Stimulated activated CD8-positive, alpha-beta memory T cell treated with anti-CD3 and anti-CD28 coated beads, Interleukin-4, amount 100 ng/mL, for 48 hours (primary cell): ENCODE data around the gene PRPF4.
"Not testable (repeated sequence)": the region's sequence is repeated elsewhere in the genome, so short reads cannot be mapped to it uniquely, and the experiment has no call there.

Experiments used
- DNase-seq: peaks from one replicate; pipeline ENCODE4 v3.0.0-alpha.2; 2020

Gene PRPF4

DNA sequence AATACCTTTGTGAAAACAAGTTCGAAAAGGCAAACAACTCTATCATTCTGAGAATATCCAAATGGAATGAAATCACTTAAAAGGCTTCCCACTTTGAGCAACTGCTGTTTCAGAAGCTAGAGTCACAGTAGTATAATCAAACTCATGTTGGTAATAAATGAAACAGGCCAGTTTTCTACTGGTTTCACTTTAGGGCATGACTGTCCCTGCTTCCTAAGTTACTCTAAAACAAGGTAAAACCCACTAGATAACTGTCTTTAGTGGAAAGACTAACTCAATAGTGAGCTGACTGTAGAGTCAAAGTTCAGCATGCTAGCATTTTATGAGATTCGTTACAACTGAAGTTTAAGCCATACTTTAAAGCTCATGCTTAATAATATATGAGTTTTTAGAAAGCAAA, 6.1 kb upstream of the PRPF4 start:
- DNase-seq: no peak

DNA sequence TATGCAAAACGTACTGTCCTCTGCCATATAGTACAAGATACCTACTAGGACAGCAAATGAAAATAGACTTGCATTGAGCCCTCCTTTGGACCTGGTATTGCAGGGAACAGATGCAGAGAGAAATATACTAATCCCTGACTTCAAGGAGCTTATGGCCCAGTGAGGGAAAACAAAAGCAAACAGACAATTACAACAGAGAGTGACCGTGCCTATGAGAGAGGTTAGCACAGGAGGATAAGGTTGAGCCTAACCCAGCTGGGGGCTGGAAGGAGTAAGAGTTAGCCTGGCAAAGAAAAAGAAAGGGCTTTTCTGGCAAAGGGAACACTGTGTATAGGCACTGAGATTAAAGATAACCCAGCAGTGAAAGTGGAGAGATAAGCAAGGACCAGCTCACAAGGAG, 5.6 kb upstream of the PRPF4 start:
- no peak for DNase-seq

DNA sequence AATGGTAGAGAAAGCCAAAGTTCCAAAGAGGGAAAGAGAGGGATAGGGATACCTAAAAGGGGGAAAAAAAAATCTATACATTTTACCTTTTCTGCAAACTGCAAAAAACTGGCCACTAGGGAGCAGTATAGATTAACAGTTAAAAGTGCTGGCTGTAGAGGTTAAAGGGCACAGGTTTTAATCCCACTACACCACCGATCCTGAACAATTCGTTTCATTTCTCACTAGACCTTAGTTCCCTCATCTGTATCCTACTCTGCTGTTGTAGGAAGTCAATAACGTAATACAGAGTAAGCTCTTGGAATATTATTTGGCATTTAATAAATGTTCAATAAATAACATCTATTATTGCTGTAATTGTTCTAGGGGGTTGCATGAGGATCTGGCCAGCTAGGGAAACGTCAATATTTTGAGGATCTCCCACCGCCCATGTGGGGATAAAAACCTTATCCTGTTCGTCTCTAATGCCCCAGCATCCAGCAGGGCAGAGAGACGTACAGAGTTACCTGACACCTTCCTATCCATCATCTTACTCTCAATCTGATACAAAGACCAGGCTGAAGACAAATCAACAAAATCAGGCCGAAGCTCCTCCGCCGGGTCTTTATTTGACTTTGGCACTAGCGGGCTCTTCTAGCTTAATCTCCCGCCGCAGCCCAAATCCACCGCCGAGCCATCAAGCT, 843 bp upstream of the PRPF4 start:
- no peak for DNase-seq

DNA sequence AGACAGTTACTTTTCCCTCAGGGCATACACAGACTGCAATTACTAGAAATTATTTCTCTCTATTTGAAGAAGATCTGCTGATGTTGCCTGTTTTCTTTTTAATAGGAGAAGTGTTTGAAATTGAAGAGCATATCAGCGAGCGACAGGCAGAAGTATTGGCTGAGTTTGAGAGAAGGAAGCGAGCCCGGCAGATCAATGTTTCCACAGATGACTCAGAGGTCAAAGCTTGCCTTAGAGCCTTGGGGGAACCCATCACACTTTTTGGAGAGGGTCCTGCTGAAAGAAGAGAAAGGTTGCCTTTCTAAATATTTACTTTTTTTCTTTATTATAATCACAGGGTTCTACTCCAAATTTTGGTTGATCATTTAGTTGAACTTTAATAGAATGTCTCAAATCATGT, 3.4 kb downstream of the PRPF4 start:
- no peak for DNase-seq

DNA sequence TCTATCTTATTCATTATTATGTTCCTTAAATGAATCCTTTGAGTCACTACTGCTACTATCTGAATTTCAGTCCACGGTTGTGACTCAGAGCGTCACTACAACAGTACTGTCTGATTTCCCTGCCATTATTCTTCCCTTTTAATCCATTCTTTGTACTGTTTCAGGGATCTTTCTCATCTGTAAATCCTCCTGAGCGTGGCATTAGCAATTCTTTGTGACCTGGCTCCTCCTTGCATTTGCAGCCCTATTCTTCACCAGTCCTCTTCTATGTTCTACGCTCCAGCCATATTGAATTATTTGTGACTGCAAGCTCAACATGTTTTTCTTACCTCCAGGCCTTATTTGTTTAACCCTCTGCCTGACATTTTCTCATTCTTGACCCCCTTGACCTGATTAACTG, 5.9 kb downstream of the PRPF4 start:
- no peak for DNase-seq

DNA sequence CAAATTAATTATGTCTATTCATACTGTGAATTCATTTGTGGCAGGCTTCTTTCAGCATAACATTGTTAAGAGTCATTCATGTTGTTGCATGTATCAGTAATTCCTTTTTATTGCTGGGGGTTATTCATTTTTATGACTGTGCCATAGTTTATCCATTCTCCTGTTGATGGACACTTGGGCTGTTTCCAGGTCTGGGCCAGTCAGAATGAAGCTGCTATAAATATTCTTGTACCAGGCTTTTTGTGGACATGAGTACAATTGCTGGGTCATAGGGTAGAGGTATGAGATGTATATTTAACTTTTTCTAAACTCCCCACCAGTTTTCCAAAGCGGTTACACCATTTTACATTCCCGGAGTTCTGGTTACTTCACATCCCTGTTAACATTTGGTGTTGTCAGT, 13.6 kb downstream of the PRPF4 start:
- no peak for DNase-seq

DNA sequence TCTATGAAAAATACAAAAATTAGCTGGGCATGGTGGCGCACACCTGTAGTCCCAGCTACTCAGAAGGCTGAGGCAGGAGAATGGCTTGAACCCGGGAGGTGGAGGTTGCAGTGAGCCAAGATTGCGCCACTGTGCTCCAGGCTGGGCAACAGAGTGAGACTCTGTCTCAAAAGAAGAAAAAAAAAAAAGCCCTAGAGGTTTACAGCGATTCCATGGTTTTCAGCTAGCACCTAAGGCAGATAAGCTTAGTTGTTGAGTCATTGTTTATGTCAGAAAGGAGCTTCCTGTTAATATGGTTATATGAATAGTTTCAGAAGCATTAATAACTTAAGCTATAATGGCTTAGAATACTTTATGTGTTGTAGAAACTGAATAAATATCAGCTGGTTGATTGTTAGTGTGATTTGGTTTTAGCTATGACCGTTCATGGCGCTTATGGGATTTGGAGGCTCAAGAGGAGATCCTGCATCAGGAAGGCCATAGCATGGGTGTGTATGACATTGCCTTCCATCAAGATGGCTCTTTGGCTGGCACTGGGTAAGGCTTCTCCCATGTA, 14.7 kb downstream of the PRPF4 start:
- DNase-seq: no peak

DNA sequence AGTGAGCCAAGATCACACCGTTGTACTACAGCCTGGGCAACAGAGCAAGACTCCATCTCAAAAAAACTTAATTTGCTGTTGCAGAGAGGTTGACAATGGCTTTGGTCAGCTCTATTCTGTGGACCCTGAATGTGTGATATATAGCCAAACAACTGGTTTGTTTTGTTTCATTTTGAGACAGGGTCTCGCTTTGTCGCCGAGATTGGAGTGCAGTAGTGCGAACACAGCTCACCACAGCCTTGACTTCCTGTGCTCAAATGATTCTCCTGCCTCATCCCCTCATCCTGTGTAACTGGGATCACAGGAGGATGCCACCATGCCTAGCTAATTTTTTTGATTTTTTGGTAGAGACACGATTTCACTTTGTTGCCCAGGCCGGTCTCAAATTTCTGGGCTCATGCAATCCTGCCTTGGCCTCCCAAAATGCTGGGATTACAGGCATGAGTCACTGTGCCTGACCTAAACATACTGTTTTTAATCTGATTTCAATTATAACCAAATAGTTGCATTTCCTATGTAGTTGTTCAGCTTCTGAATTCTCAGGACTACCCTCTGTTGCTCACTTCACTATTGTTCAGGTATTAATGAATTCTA, 17.9 kb downstream of the PRPF4 start:
- DNase-seq: no peak

DNA sequence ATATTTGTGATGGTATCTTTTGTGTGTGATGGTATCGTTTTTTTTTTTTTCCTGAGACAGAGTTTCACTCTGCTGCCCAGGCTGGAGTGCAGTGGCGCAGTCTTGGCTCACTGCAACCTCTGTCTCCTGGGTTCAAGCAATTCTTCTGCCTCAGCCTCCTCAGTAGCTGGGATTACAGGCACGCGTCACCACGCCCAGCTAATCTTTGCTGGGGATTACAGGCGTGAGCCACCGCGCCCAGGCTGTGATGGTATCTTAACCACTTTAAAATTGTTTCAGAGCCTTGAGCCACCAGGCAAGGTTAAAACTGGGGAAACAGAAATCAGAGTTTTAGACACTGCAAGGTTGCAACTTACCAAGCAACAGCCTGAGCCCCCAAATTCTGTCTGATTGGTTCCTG, 20.8 kb downstream of the PRPF4 start:
- DNase-seq: not testable (repeated sequence)

DNA sequence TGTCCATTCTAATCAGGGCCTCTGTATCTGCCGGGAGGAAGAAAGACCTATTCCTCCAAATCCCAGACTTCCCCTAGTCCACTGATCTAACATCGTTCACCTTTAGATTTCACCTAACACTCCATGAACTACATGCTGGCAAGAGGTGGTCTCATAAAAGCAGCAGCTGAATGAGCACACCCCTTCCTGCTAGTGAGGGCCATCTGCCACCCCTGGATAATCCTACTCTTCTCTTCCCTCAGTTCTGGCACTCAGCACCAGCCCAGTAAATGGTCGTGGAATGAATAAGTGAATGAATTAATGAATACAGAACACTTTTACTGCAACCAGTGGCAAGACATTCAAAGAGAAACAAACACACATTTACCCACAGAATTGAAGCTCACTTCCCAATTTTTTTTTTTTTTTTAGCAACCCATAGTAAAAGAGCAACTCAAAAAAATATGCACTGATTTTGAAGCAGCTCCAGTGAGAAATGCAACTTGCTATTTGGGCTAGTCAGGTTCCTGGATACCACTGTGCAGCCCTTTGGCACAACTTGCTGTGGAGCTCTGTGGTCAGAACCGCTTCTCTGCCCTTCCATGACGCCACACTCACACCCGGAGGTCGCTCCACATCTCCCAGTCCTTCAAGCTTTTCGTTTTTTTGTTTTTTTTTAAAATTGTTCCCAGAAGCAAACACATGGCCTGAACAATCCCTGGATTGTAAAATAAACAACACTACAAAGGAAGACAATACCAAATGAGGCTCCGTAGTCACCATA, 21.5 kb downstream of the PRPF4 start:
- DNase-seq: no peak

DNA sequence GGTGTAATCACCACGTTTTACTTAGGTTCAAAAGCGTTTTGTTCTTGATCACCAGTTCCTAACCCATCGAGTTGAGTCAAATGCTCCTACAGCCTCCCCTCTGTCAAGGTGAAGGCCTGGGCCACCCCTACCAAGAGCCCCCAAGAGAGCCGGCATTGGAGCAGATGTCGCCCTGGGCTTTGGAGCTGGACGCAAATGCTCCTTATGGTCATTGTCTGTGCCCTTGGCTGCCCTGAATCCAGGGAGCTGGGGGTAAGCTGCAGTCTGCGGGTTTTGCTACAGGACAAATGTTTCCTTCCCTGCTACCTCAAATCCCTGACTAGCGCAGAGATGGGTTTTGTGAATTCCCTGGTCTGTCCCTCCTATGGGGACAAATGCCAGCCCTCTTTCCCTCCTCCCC, 22.9 kb downstream of the PRPF4 start:
- no peak for DNase-seq

DNA sequence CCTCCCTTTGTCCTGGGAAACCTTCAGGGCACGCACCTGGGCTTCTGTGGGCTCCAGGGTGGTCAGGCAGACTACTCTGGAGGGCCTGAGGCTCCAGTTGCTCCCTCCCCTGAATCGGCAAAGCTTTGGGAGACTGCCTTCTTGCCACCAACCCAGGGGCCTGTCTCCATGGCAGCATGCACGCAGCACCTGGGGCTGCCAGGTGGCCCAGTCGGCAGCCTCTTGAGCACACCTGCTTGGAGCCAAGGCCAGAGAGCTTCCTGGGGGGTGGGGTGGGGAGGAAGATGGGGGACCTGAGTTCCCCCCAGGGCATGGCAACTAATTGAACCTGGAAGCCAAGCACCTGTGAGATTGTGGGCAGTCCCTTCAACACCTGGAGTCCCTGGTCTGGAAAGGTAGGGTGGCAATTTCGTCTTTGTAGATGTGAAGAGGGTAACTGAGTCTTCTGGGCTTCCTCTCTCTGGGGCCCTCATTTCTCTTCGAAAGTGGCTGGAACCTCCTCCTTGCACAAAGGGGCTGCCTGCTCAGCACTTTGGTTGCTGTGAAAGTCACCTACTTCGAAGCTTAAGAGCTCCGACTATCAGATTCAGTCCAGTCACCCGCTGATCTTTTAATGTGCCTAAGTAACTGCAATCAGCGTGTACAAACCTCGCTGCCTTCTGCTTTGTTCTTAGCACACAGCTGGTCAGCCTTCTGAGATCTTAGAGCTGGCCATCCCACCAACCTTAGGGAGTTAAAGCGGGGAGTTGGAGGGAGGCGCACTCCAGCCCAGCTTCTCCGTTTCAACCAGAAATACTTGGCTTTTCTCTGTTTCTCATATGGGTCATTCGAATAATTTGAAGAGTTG, 23.7 kb downstream of the PRPF4 start:
- DNase-seq: no peak

DNA sequence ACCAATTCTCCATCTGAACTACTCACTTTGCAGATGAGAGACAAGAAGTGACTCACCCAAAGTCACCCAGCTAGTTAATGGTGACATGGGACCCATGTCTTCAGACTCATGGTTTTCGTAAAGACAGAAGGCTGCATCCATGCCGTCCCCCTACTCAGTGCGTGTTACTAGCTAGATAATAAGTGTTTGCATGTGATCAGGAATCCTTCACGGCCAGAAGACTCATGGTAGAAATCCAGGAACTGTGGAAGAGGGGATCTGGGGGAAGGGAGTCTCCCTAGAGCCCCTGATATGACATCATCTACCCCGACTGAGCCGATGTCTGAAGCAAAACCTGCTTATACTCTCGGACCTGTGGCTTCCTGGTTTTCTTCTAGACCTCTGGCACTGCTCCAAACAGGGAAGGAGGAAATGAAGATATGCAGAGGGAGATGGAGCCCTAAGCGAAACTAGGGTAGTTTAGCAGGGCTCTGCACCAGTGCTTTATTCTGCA, 24.4 kb downstream of the PRPF4 start:
- DNase-seq: no peak

DNA sequence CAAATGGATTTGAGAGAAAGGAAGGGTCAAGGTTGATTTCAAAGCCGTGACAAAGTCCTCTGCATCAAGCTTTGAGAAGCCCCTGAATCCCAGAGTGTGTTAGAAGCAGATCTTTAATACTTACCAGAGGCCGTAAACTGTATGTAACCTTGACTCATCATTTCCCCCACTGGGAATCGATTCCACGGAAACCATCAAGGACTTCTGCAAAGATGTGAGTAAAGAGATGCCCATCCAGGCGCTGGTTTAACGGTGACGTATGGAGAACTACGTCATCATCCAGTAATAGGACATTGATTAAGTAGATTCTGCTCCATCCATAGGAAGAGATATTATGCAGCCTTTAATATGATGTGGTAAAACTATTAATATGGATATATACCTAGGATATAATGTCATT, 26.1 kb downstream of the PRPF4 start:
- no peak for DNase-seq

DNA sequence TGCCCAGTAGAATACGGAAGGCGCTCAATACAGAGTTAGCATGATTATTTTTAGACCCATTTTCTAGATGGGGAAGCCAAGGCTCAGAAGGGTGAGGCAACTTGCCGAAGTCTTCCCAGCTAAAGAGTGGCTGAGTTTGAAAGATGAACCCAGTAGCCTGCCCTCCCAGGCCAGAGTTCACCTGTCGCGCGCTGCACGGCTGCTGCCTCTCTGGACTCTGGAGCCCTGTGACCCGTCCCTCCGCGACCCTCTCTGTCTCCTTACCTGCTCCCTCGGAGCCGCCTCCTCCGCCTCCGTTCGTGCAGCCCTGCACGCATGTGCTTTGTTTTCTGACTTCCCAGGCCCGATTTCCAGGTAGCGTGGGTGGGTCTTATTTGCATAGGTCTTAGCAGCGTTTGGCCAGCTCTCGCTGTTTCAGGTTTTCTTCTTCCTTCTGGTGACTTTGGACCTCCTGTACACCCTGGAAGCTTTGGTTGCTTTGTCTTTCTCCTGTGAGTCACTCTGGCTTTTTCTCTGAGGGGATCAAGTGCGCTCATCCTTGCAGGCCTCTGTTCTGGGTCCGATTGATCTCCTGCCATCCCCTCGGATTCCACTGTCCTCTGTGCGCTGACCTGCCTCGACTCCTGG, 27.4 kb downstream of the PRPF4 start, which contains the start of gene RNF183:
RNF183 (minus strand) TSS at position 585 of the 627 bp plus-strand sequence. CDS start 5,192 bp downstream, outside the sequence.
- DNase-seq: no peak

DNA sequence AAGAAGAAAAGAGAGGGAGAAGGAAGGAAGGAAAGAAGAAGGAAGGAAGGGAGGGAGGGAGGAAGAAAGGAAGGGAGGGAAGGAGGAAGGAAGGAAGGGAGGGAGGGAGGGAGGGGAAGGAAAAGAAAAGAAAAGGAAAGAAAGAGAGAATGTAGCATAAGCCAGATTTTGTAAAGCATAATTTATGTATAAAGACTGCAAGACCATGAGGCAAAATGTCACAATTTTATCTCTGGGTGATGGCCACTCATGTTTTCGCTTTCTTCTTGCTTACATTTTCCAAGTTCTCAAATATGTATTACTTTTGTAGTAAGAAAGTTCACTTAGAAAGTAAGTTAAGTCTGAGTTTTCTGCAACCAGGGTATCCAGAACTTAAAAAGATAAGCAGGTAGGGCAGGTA, 31.1 kb downstream of the PRPF4 start:
- no peak for DNase-seq

DNA sequence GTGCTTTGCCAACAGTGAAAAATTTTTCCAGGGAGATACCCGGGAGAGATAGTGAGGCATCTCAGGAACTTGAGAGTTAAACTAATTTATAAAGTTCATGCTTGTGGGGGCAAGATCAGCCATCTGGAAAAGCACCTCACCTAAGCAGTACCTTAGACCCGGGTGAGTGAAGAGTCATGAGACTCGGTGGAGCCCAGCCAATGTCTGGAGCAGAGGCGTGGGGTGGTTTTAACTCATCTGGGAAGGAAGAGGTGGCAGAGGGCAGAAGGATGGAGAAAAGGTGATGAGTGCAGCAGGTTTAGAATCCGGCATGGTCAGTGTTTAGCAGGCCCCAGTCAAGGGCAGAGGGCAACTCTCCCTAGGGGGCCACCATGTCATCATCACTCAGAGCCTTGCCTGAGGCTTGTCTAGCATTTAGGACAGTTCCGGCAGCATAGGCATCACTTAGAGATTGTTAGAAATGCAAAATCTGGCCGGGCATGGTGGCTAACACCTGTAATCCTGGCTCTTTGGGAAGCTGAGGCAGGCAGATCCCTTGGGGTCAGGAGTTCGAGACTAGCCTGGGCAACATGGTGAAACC, 32.0 kb downstream of the PRPF4 start:
- DNase-seq: no peak

DNA sequence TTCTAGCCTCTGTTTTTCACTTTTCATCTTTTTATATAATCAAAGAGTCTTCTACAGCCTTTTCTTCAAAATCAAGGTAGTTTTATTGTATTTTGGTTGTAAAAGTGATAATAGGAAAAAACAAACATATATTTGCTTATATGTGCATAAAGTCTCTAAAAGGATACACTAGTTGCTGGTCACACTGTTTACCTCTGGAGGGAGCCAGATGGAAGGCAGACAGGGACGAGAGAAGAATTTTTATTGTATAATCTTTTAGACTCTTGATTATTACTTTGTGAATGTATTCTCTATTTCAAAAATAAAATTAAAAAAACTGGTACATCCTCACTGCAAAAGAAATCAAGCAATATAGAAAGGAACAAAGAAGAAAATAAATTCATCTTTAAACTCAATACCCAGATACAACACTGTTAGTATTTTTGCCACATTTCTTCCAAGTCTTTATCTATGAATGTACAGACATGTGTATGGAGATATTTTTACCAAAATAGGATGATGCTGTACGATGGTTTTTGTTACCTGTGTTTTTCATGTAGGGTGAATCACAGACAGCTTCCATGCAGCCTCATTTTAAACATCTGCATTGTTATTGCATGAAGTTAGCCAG, 33.9 kb downstream of the PRPF4 start:
- no peak for DNase-seq

DNA sequence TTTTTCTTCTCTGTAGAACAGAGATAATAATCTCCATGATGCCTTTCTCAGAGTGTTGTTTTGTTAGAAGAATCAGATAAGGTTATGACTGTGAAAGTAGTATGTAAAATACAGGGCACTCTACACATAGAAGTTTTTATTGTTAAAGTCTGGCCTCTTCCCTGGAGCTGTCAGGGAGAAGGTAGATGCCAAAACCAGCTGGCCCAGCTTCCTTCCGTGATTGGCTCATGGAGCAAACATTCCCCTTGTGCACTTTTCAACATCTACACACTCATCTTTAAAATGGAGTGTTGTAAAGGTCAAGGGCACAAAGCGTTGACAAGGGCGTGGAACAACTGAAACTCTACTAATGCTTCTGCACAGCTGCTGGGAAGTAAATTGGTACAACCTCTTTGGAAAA, 35.1 kb downstream of the PRPF4 start:
- no peak for DNase-seq

DNA sequence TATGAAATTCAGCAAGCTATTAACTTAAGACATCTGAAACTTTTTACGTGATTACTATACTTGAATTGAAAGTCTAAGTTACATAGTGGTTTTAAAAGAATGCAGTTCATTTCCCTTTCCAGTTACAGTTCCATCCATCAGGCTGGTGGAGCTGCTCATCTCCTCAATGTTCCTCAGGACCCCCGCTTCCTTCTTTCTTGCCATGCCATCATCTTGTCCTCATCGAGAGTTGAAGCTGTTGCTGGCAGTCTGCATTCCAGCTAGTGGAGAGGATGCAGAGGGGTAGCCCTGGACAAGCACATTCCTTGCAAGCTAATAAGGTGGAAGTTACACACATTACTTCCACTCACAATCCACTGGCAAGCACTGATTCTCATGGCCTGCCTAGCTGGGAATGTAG, 36.5 kb downstream of the PRPF4 start:
- DNase-seq: no peak

DNA sequence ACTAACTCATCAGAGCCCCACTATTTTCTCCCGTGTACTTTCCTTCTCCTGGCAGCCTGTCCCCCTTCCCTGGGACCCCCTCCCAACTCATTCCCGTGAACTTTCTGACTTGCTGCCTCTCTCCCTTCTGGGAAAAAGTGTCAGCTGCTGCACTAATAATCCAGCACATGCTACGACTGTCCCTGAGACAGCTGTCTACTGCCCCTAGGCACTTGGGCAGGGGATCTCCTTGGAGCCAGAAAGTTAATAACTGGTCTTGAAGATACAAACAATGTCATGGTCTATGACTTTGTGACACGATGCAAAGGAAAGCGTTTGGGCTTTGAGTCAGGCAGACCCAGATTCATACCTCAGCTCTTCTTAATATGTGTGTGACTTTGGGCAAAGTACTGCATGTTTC, 37.8 kb downstream of the PRPF4 start:
- no peak for DNase-seq
